Endothelial cell of umbilical vein (primary cell): ENCODE data around the gene DPP6. TPM values are rescaled to one million over a fixed set of nuclear protein-coding genes. Genes with fewer than 3 reads are reported as not detected.

Source experiments
- BruUV-seq: library from RNA; stranded (reverse); fragments of 400-500 nt; replicated peaks from 2 replicates; lab custom pipeline; 2021; lab: Mats Ljungman, UMichigan
- CTCF ChIA-PET: fragments of 300-600, 350-600 bp; sonication (Branson Sonifier 250); formaldehyde crosslinking; loops from one replicate; lab custom pipeline; 2021; ENCODE audit warnings: antibody characterized with exemption, inconsistent platforms; lab: Charles Lee
- POLR2A ChIA-PET: fragments of 300-600, 350-600 bp; sonication (Branson Sonifier 250); formaldehyde crosslinking; loops from one replicate; lab custom pipeline; 2021; ENCODE audit warnings: antibody characterized with exemption, inconsistent platforms; lab: Charles Lee
- DNase-seq: peaks from one replicate; pipeline ENCODE4 v3.0.0-alpha.2; 2011; ENCODE audit warnings: low read depth, low spot score
- FAIRE-seq: peaks from 2 replicates; lab custom pipeline; 2011; peaks lifted over from hg19 to GRCh38; lab: Jason Lieb, UNC
- H2AFZ ChIP-seq: 2 replicates; pipeline ENCODE4 v1.6.0; 2012; ENCODE audit warnings: low read depth, low read length, control low read depth, inconsistent platforms
- H3K27ac ChIP-seq: 2 replicates; pipeline ENCODE4 v1.5.1; 2011; ENCODE audit warnings: low read depth, mild to moderate bottlenecking, control low read depth, low read length, moderate library complexity; ENCODE audit not compliant: insufficient read depth
- H3K27me3 ChIP-seq, 2 experiments: 2 replicates each; pipeline versions ENCODE4 v1.6.0 to v1.6.1; 2011; ENCODE audit warnings: low read length in 2 of 2, mixed read lengths in 1 of 2; ENCODE audit not compliant: control insufficient read depth in 2 of 2, insufficient read depth in 2 of 2
- H3K36me3 ChIP-seq, 2 experiments: 2 replicates in 1 of 2; 3 replicates in 1 of 2; pipeline ENCODE4 v1.5.1; 2011; ENCODE audit warnings: low read length in 2 of 2, mild to moderate bottlenecking in 1 of 2, moderate library complexity in 1 of 2; ENCODE audit not compliant: control insufficient read depth in 2 of 2, insufficient read depth in 2 of 2; ENCODE audit errors: extremely low read depth in 1 of 2
- H3K4me1 ChIP-seq: 3 replicates; pipeline ENCODE4 v1.5.1; 2011; ENCODE audit warnings: mild to moderate bottlenecking, low read length; ENCODE audit not compliant: control insufficient read depth, insufficient read depth; ENCODE audit errors: extremely low read depth
- H3K4me2 ChIP-seq: 2 replicates; pipeline ENCODE4 v1.6.1; 2011; ENCODE audit warnings: low read length, control low read depth, mixed read lengths; ENCODE audit not compliant: insufficient read depth
- H3K4me3 ChIP-seq, 3 experiments: fragments of 200-600 bp in 1 of 3; sonication (generic), shearing (Covaris generic) in 1 of 3; replicated peaks in 1 of 3; 2 replicates each; pipeline ENCODE4 v1.5.1; 2011 to 2016; ENCODE audit warnings: control low read depth in 3 of 3, low read length in 3 of 3, mild to moderate bottlenecking in 2 of 3, inconsistent platforms in 1 of 3, low read depth in 1 of 3, moderate library complexity in 1 of 3; ENCODE audit not compliant: insufficient read depth in 1 of 3
- H3K79me2 ChIP-seq: 2 replicates; pipeline ENCODE4 v1.6.0; 2012; ENCODE audit warnings: low read length, inconsistent platforms; ENCODE audit not compliant: control insufficient read depth, insufficient read depth
- H3K9ac ChIP-seq: replicated peaks from 2 replicates; pipeline ENCODE3; 2011; ENCODE audit warnings: low read length, control low read depth; ENCODE audit not compliant: insufficient read depth; ENCODE audit errors: extremely low read depth
- H3K9me1 ChIP-seq: replicated peaks from 3 replicates; pipeline ENCODE4 v1.6.0; 2011; ENCODE audit warnings: mild to moderate bottlenecking, low read length; ENCODE audit not compliant: control insufficient read depth, insufficient read depth; ENCODE audit errors: extremely low read depth
- H3K9me3 ChIP-seq: replicated peaks from 2 replicates; pipeline ENCODE4 v1.5.1; 2012; ENCODE audit warnings: low read length, inconsistent platforms; ENCODE audit not compliant: control insufficient read depth, insufficient read depth
- H4K20me1 ChIP-seq: replicated peaks from 2 replicates; pipeline ENCODE3; 2011; ENCODE audit warnings: mild to moderate bottlenecking, low read length; ENCODE audit not compliant: control insufficient read depth, insufficient read depth; ENCODE audit errors: extremely low read depth
- EZH2 ChIP-seq: IDR thresholded peaks from 2 replicates; pipeline ENCODE4 v1.6.1; 2012; ENCODE audit warnings: borderline replicate concordance, low read depth, mild to moderate bottlenecking, moderate library complexity, low read length, inconsistent platforms; ENCODE audit not compliant: severe bottlenecking
- FOS ChIP-seq: IDR thresholded peaks from 2 replicates; pipeline ENCODE4 v1.6.1; 2011; ENCODE audit warnings: mild to moderate bottlenecking, low read length, moderate library complexity, borderline replicate concordance; ENCODE audit not compliant: insufficient read depth
- GATA2 ChIP-seq: IDR thresholded peaks from 2 replicates; pipeline ENCODE4 v1.7.0; 2011; ENCODE audit warnings: low read depth, mild to moderate bottlenecking, moderate library complexity, mixed read lengths, low read length; ENCODE audit not compliant: insufficient read length, insufficient read depth
- JUN ChIP-seq: IDR thresholded peaks from 2 replicates; pipeline ENCODE4 v1.6.1; 2011; ENCODE audit warnings: borderline replicate concordance, low read depth; ENCODE audit not compliant: insufficient read length, insufficient read depth
- MYC ChIP-seq: IDR thresholded peaks from one replicate; pipeline ENCODE4 v1.6.1; 2011; ENCODE audit warnings: mild to moderate bottlenecking, low read depth, low read length
- POLR2A ChIP-seq: IDR thresholded peaks from 2 replicates; pipeline ENCODE4 v1.6.1; 2012; ENCODE audit warnings: low read depth, mild to moderate bottlenecking, control low read depth, low read length
- POLR2AphosphoS5 ChIP-seq: IDR thresholded peaks from 2 replicates; pipeline ENCODE4 v1.6.1; 2012; ENCODE audit warnings: low read depth, mild to moderate bottlenecking, control low read depth, low read length, moderate library complexity; ENCODE audit not compliant: insufficient read depth
- dilution Hi-C: fragments of 300-500 bp; cut with MboI; formaldehyde crosslinking; loops from one replicate; pipeline ENCODE4 v1.15.0; 2019; ENCODE audit warnings: low sequenced_read_pairs; ENCODE audit not compliant: extremely low pct_ligation_motif_present
- intact Hi-C: fragments of 100-400 bp; cut with micrococcal nuclease; formaldehyde crosslinking; loops from one replicate; pipeline ENCODE4 v1.10.0; 2022
- polyA plus RNA-seq, 4 experiments: library from polyadenylated mRNA; depleted of rRNA in 3 of 4; stranded (reverse) in 3 of 4; unstranded in 1 of 4; fragments of >200 nt; gene quantifications; 2 replicates each; pipeline versions ENCODE4 v1.2.1 to v1.2.3, GENCODE V29; 2011 to 2012; ENCODE audit warnings: missing spikeins in 1 of 4
- total RNA-seq: library from RNA; stranded (reverse); gene quantifications from 2 replicates; pipeline ENCODE4 v1.2.3, GENCODE V29; 2021
- TF ChIP-seq, protein P1 (sequence below): IDR thresholded peaks from 2 replicates; pipeline ENCODE4 v1.6.1; 2011; ENCODE audit not compliant: insufficient read depth, insufficient read length
- TF ChIP-seq, protein P2 (sequence below), 2 donors: IDR thresholded peaks; 1 replicate in 1 of 2; 2 replicates in 1 of 2; pipeline ENCODE4 v1.5.1; 2011; ENCODE audit warnings: low read length in 2 of 2, mild to moderate bottlenecking in 2 of 2, moderate library complexity in 2 of 2, control low read depth in 1 of 2, inconsistent platforms in 1 of 2, low read depth in 1 of 2; ENCODE audit not compliant: insufficient read depth in 1 of 2; ENCODE audit errors: extremely low read depth in 1 of 2

DPP6 gene
- total and polyA plus RNA-seq, 2 donors (not counting 3 experiments of a cell fraction or from before 2014, with no cell fraction given), result not detected

DNA sequence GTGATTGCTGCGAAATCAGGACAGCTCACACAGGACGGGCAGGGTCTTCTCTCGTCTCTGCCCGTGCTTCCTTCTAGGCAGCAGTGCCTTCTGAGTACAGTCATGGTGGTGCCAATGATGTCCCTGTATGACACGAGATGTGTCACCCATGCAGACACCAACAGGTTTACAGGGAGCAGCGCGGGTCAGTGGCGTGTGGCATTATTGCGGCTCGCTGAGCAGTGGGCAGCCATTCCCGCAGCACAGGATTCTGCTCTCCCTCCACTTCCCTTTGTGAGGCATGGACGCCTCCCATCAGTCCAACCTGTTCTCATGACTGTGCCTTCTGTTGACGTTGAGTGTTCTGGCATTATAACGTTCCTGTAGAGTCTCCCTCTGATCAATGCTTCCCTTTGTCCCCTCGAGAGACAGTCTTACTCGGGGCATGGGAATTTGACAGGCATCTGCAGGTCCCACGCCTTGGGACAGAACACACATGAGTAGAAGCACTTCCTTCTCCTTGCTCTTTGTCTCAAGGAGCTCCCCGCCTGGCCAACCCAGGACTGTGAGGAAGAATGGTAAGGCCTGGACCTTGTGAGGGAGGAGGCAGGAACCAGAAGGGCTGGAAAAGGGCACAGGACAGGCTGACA is 731.2 kb downstream of the DPP6 start:
- Histone ChIP-seq H3K9me1 (no peaks in the 10 kb centered on the region), H3K27ac (no peak overlapping the region), H3K9me3 (peaks cover 7% of the 10 kb centered on the region), H3K4me1 (no peaks in the 10 kb centered on the region), H3K4me3 (no peak overlapping the region), H3K27me3 (no peaks in the 10 kb centered on the region), H3K79me2 (no peaks in the 10 kb centered on the region), H3K36me3 (no peaks in the 10 kb centered on the region), H2AFZ (no peak overlapping the region), H3K4me2 (no peak overlapping the region), H3K9ac (no peak overlapping the region), H4K20me1 (no peaks in the 10 kb centered on the region)
- BruUV-seq, result no TSS peak
- ChIA-PET CTCF (no interaction called here), POLR2A (no interaction called here)
- dilution Hi-C loops (no loop called here), intact Hi-C loops (no loop called here)
- FAIRE-seq, result no peak
- no peak for DNase-seq
- TF ChIP-seq, protein P1, sequence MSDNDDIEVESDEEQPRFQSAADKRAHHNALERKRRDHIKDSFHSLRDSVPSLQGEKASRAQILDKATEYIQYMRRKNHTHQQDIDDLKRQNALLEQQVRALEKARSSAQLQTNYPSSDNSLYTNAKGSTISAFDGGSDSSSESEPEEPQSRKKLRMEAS, result no peak
- TF ChIP-seq FOS, result no peak
- TF ChIP-seq GATA2, result no peak
- TF ChIP-seq POLR2AphosphoS5, result no peak
- TF ChIP-seq POLR2A, result no peak
- no peak for TF ChIP-seq EZH2
- TF ChIP-seq JUN, result no peak
- TF ChIP-seq, protein P2, sequence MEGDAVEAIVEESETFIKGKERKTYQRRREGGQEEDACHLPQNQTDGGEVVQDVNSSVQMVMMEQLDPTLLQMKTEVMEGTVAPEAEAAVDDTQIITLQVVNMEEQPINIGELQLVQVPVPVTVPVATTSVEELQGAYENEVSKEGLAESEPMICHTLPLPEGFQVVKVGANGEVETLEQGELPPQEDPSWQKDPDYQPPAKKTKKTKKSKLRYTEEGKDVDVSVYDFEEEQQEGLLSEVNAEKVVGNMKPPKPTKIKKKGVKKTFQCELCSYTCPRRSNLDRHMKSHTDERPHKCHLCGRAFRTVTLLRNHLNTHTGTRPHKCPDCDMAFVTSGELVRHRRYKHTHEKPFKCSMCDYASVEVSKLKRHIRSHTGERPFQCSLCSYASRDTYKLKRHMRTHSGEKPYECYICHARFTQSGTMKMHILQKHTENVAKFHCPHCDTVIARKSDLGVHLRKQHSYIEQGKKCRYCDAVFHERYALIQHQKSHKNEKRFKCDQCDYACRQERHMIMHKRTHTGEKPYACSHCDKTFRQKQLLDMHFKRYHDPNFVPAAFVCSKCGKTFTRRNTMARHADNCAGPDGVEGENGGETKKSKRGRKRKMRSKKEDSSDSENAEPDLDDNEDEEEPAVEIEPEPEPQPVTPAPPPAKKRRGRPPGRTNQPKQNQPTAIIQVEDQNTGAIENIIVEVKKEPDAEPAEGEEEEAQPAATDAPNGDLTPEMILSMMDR (IDR thresholded peaks at IDR 0.05; ENCODE audit: extremely low read depth in 1 of 2, insufficient read depth in 1 of 2, low read depth in 1 of 2, low read length in 2 of 2), result no peak
- TF ChIP-seq MYC, result no peak
